Measurements from ENCODE around the gene EFCAB14.

DNA sequence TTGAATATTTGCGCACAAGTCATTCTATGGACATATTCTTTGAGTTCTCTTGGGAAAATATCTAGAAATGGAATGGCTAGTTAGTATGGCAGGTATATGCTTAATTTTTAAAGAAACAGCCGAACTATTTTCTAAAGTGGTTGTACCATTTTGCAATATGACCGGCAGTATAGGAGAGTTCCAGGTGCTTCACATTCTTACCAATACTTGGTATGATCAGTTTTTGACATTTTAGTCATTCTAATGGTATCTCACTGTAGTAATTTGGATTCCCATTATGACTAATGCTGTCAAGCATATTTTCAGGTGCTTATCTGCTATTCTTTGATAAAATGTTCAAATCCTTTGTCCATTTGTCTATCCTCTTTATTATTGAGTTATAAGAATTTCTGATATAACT is 71.3 kb downstream of the EFCAB14 start:
- TF ChIP-seq, protein P1, sequence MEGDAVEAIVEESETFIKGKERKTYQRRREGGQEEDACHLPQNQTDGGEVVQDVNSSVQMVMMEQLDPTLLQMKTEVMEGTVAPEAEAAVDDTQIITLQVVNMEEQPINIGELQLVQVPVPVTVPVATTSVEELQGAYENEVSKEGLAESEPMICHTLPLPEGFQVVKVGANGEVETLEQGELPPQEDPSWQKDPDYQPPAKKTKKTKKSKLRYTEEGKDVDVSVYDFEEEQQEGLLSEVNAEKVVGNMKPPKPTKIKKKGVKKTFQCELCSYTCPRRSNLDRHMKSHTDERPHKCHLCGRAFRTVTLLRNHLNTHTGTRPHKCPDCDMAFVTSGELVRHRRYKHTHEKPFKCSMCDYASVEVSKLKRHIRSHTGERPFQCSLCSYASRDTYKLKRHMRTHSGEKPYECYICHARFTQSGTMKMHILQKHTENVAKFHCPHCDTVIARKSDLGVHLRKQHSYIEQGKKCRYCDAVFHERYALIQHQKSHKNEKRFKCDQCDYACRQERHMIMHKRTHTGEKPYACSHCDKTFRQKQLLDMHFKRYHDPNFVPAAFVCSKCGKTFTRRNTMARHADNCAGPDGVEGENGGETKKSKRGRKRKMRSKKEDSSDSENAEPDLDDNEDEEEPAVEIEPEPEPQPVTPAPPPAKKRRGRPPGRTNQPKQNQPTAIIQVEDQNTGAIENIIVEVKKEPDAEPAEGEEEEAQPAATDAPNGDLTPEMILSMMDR (IDR thresholded peaks at IDR 0.05): no peak
- no peak for TF ChIP-seq POLR2A (IDR thresholded peaks at IDR 0.05)

All from thyroid gland (tissue), 4 donors.